ENCODE results near the gene LRRC8D. TPM values are rescaled to one million over a fixed set of nuclear protein-coding genes. Genes with fewer than 3 reads are reported as not detected.

LRRC8D gene
- total RNA-seq, 1 experiment from 2014 or later = 15.0 TPM

- POLR2A ChIA-PET = no interaction called here
- intact Hi-C loops (cut with micrococcal nuclease) = no loop called here
- RAD21 ChIA-PET (ENCODE audit: low non-redundant PET in 1 of 2, low total read pairs in 2 of 2, uncharacterized antibody in 2 of 2, unreplicated experiment in 2 of 2) = no interaction called here
- no peak overlapping the region for H3K27ac ChIP-seq (ENCODE audit: low read depth, low read length)
- TF ChIP-seq ZFX (IDR thresholded peaks at IDR 0.05) (no peak), POLR2A (IDR thresholded peaks at IDR 0.05; ENCODE audit: borderline replicate concordance, extremely low read depth, insufficient read depth, insufficient read length) (no peak), RAD21 (IDR thresholded peaks at IDR 0.05; ENCODE audit: low read depth) (no peak), ZBTB33 (IDR thresholded peaks at IDR 0.05; ENCODE audit: extremely low read depth, insufficient replicate concordance, low read length) (no peak), POLR2AphosphoS5 (IDR thresholded peaks at IDR 0.05; ENCODE audit: low read depth, low read length) (no peak), SRF (IDR thresholded peaks at IDR 0.05; ENCODE audit: low read depth) (no peak), ATF3 (IDR thresholded peaks at IDR 0.05) (no peak), EZH2 (IDR thresholded peaks at IDR 0.05) (no peak), EZH2phosphoT487 (IDR thresholded peaks at IDR 0.05; ENCODE audit: borderline replicate concordance) (no peak), FOSL1 (IDR thresholded peaks at IDR 0.05; ENCODE audit: low read depth) (no peak), YY1 (IDR thresholded peaks at IDR 0.05; ENCODE audit: extremely low read depth, insufficient replicate concordance, low read depth, low read length) (no peak), ELF1 (IDR thresholded peaks at IDR 0.05; ENCODE audit: borderline replicate concordance, low read depth) (no peak), EGR1 (IDR thresholded peaks at IDR 0.05; ENCODE audit: low read depth) (no peak)
- TF ChIP-seq, protein P1, sequence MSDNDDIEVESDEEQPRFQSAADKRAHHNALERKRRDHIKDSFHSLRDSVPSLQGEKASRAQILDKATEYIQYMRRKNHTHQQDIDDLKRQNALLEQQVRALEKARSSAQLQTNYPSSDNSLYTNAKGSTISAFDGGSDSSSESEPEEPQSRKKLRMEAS (IDR thresholded peaks at IDR 0.05) = no peak
- no peaks in the 10 kb centered on the region for H4K20me1 ChIP-seq (ENCODE audit: insufficient read depth)
- no peak overlapping the region for H2AFZ ChIP-seq (ENCODE audit: low read depth, low read length, poor library complexity, severe bottlenecking)
- DNase-seq (ENCODE audit: low read depth, low spot score) (no peak), ATAC-seq (no peak)
- CTCF ChIA-PET = no interaction called here
- H3K9me2 ChIP-seq (ENCODE audit: insufficient read depth) = no peaks in the 10 kb centered on the region
- H3K36me3 ChIP-seq (ENCODE audit: control insufficient read depth in 1 of 2, insufficient read depth in 2 of 2, low read length in 2 of 2) = no peaks in the 10 kb centered on the region
- H3K9me3 ChIP-seq (ENCODE audit: control insufficient read depth in 1 of 2, insufficient read depth in 1 of 2, low read depth in 1 of 2, low read length in 2 of 2) = no peaks in the 10 kb centered on the region
- BruUV-seq (replicated peaks) = no TSS peak
- peaks cover 21 to 22% of the 10 kb centered on the region in 2 experiments for H3K4me1 ChIP-seq (ENCODE audit: control insufficient read depth in 1 of 2, insufficient read depth in 2 of 2, low read length in 2 of 2)
- no peaks in the 10 kb centered on the region for H3K27me3 ChIP-seq (ENCODE audit: insufficient read depth, low read length)
- H3K79me2 ChIP-seq (ENCODE audit: insufficient read depth, low read length) = peaks cover 5% of the 10 kb centered on the region; the same call in 1 of the 2 replicates
- H3K9ac ChIP-seq (ENCODE audit: low read length) = no peak overlapping the region
- H3K4me2 ChIP-seq (ENCODE audit: low read length) = no peak overlapping the region
- H3K4me3 ChIP-seq (replicated peaks in 1 of 2; ENCODE audit: low read depth in 1 of 2, low read length in 2 of 2) = no peak overlapping the region
These were observed 42.5 kb downstream of the LRRC8D start for GRCh38 chr1:89863165-89863830.

Data from HCT116 (cell line).